ENCODE data around the gene NRF1. TPM values are rescaled to one million over a fixed set of nuclear protein-coding genes. Genes with fewer than 3 reads are reported as not detected.

Gene NRF1
- total and polyA plus RNA-seq, 2 of the 13 experiments (the other 11 are each of a cell fraction or from before 2014, with no cell fraction given) = 9.3 to 10.1 TPM

DNA sequence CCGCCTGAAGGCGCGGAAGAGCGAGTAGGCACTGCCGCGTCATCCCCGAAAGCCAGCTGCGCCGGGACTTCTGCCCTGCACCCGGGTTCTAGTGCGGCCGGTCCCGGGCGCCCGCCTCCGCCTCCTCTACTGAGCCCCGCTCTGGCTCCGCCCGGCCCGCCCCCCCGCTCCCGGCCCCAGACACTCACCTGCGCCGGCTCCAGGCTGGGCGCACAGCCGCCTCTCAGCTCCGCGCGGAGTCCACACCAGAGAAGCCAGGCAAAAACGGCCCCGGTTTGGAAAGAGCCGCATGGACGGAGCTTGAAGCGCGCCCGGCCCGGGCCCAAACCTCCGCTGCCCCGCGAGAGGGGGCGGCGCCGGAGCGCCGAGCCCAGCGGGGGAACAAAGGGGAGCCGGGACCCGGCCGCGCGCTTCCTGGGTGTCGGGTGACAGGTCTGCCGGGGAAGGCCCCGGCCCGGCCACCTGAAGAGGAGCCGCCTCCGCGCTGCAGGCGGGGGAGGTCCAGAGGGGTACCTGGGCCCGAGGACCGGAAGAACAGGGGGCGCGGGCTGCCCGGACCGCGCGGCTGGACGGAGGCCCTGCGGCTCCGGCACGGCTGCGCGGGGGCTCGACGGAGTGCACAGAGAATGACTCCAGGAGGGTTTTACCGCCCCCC is 168.2 kb downstream of the NRF1 start (continued):
- TF ChIP-seq NONO (IDR thresholded peaks at IDR 0.05) = no peak
- peak; percentile 20; the same call in 1 of the 2 replicates for TF ChIP-seq NONO (CRISPR knock-in tag; conservative IDR thresholded peaks at IDR 0.05)
- TF ChIP-seq, protein P1, sequence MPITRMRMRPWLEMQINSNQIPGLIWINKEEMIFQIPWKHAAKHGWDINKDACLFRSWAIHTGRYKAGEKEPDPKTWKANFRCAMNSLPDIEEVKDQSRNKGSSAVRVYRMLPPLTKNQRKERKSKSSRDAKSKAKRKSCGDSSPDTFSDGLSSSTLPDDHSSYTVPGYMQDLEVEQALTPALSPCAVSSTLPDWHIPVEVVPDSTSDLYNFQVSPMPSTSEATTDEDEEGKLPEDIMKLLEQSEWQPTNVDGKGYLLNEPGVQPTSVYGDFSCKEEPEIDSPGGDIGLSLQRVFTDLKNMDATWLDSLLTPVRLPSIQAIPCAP (CRISPR knock-in tag; IDR thresholded peaks at IDR 0.05; ENCODE audit: low read depth) = no peak
- 0 out of 2 replicates have a peak, but pooled peaks have one; percentile 5 for TF ChIP-seq ZSCAN25 (CRISPR knock-in tag; IDR thresholded peaks at IDR 0.05)
- TF ChIP-seq ZNF34 (CRISPR knock-in tag; IDR thresholded peaks at IDR 0.05; ENCODE audit: borderline replicate concordance) = no peak
- TF ChIP-seq, protein P2, sequence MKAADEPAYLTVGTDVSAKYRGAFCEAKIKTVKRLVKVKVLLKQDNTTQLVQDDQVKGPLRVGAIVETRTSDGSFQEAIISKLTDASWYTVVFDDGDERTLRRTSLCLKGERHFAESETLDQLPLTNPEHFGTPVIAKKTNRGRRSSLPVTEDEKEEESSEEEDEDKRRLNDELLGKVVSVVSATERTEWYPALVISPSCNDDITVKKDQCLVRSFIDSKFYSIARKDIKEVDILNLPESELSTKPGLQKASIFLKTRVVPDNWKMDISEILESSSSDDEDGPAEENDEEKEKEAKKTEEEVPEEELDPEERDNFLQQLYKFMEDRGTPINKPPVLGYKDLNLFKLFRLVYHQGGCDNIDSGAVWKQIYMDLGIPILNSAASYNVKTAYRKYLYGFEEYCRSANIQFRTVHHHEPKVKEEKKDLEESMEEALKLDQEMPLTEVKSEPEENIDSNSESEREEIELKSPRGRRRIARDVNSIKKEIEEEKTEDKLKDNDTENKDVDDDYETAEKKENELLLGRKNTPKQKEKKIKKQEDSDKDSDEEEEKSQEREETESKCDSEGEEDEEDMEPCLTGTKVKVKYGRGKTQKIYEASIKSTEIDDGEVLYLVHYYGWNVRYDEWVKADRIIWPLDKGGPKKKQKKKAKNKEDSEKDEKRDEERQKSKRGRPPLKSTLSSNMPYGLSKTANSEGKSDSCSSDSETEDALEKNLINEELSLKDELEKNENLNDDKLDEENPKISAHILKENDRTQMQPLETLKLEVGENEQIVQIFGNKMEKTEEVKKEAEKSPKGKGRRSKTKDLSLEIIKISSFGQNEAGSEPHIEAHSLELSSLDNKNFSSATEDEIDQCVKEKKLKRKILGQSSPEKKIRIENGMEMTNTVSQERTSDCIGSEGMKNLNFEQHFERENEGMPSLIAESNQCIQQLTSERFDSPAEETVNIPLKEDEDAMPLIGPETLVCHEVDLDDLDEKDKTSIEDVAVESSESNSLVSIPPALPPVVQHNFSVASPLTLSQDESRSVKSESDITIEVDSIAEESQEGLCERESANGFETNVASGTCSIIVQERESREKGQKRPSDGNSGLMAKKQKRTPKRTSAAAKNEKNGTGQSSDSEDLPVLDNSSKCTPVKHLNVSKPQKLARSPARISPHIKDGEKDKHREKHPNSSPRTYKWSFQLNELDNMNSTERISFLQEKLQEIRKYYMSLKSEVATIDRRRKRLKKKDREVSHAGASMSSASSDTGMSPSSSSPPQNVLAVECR (CRISPR knock-in tag; IDR thresholded peaks at IDR 0.05; ENCODE audit: borderline replicate concordance) = peak; percentile 58; the same call in 1 of the 2 replicates
- TF ChIP-seq SMAD9 (CRISPR knock-in tag; IDR thresholded peaks at IDR 0.05) = no peak
- TF ChIP-seq, protein P3, sequence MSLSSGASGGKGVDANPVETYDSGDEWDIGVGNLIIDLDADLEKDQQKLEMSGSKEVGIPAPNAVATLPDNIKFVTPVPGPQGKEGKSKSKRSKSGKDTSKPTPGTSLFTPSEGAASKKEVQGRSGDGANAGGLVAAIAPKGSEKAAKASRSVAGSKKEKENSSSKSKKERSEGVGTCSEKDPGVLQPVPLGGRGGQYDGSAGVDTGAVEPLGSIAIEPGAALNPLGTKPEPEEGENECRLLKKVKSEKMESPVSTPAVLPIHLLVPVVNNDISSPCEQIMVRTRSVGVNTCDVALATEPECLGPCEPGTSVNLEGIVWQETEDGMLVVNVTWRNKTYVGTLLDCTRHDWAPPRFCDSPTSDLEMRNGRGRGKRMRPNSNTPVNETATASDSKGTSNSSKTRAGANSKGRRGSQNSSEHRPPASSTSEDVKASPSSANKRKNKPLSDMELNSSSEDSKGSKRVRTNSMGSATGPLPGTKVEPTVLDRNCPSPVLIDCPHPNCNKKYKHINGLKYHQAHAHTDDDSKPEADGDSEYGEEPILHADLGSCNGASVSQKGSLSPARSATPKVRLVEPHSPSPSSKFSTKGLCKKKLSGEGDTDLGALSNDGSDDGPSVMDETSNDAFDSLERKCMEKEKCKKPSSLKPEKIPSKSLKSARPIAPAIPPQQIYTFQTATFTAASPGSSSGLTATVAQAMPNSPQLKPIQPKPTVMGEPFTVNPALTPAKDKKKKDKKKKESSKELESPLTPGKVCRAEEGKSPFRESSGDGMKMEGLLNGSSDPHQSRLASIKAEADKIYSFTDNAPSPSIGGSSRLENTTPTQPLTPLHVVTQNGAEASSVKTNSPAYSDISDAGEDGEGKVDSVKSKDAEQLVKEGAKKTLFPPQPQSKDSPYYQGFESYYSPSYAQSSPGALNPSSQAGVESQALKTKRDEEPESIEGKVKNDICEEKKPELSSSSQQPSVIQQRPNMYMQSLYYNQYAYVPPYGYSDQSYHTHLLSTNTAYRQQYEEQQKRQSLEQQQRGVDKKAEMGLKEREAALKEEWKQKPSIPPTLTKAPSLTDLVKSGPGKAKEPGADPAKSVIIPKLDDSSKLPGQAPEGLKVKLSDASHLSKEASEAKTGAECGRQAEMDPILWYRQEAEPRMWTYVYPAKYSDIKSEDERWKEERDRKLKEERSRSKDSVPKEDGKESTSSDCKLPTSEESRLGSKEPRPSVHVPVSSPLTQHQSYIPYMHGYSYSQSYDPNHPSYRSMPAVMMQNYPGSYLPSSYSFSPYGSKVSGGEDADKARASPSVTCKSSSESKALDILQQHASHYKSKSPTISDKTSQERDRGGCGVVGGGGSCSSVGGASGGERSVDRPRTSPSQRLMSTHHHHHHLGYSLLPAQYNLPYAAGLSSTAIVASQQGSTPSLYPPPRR (CRISPR knock-in tag; IDR thresholded peaks at IDR 0.05; ENCODE audit: borderline replicate concordance) = 0 out of 2 replicates have a peak, but pooled peaks have one; percentile 26
- TF ChIP-seq ZC3H13 (CRISPR knock-in tag; IDR thresholded peaks at IDR 0.05) = 0 out of 2 replicates have a peak, but pooled peaks have one; percentile 27
- no peak for TF ChIP-seq NFE2L2 (IDR thresholded peaks at IDR 0.05; ENCODE audit: low read length)
- peak; percentile 12 for TF ChIP-seq JARID2 (CRISPR knock-in tag; IDR thresholded peaks at IDR 0.05; ENCODE audit: insufficient replicate concordance)
